Measurements from ENCODE around the gene H3-3A. TPM values are rescaled to one million over a fixed set of nuclear protein-coding genes. Genes with fewer than 3 reads are reported as not detected.

The H3-3A gene
- total RNA-seq, 4 donors from 2014 or later, result 304 to 569 (median 410) TPM

- WGBS, 2 donors, result 28 to 32% methylated on average over 1 of the region's 1 CpG
- TF ChIP-seq, protein P1, sequence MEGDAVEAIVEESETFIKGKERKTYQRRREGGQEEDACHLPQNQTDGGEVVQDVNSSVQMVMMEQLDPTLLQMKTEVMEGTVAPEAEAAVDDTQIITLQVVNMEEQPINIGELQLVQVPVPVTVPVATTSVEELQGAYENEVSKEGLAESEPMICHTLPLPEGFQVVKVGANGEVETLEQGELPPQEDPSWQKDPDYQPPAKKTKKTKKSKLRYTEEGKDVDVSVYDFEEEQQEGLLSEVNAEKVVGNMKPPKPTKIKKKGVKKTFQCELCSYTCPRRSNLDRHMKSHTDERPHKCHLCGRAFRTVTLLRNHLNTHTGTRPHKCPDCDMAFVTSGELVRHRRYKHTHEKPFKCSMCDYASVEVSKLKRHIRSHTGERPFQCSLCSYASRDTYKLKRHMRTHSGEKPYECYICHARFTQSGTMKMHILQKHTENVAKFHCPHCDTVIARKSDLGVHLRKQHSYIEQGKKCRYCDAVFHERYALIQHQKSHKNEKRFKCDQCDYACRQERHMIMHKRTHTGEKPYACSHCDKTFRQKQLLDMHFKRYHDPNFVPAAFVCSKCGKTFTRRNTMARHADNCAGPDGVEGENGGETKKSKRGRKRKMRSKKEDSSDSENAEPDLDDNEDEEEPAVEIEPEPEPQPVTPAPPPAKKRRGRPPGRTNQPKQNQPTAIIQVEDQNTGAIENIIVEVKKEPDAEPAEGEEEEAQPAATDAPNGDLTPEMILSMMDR (IDR thresholded peaks at IDR 0.05), result no peak
- no peak for TF ChIP-seq POLR2A (IDR thresholded peaks at IDR 0.05)
Measured at GRCh38 chr1:226047495-226047894, 15.0 kb upstream of the H3-3A start.

DNA sequence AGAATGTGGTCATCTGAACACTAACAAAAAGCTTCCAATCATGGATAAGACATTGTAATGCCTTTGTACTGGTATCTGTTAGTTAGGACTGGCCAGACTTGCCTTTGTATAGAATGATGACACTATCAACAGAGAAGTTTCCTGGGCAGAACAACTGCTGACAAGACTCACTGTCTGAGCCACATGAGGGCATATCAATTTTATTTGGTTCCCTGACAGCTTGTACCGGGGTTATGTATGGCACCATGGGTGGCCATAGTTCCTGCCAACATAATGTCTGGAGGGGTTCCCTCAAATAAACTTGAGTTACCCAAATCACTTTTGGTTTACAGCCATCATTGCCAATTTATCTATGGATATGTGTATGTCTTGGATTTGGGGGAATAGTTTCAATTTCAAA, 13.6 kb upstream of the H3-3A start:
- DNase-seq (ENCODE audit: low spot score in 2 of 2), result no peak
- H3K4me3 ChIP-seq (ENCODE audit: low read depth, poor library complexity, severe bottlenecking), result no peak overlapping the region
- 70 to 76% methylated on average over 1 of the region's 1 CpG for WGBS, 2 donors

More at GRCh38 chr1:226047495-226047894, 15.0 kb upstream of the H3-3A start:
- intact Hi-C loops (cut with DNase I; ENCODE audit: low total_unique reads), result no loop called here
- no peak overlapping the region for H3K4me3 ChIP-seq (ENCODE audit: low read depth, poor library complexity, severe bottlenecking)
- DNase-seq (ENCODE audit: low spot score in 2 of 2), result no peak

DNA sequence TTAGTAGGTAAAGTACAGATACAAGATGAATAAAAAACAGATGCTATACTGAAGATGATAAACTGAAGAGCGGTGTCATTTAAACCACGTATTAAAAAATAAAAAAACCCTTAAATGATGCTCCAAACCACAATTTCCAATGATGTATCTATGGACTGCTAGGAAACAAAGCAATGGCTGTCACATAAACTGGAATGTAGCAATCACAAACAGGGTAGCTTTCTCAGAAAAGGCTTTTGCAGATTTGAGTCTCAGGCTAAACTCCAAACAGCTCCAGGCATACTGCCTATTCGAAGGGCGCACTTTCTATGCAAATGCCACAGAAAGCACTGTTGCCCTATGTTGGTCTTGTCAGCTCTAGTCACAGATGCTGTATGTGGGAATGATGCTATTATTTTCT, 12.4 kb upstream of the H3-3A start:
- H3K4me3 ChIP-seq (ENCODE audit: low read depth, poor library complexity, severe bottlenecking), result no peak overlapping the region
- intact Hi-C loops (cut with DNase I; ENCODE audit: low total_unique reads), result no loop called here
- no peak for DNase-seq (ENCODE audit: low spot score in 2 of 2)
- no peak for TF ChIP-seq POLR2A (IDR thresholded peaks at IDR 0.05)
- TF ChIP-seq, protein P1 (IDR thresholded peaks at IDR 0.05), result no peak
- WGBS, 2 donors, result 86% methylated on average over 4 of the region's 4 CpGs

More for the DNA sequence above, 13.6 kb upstream of the H3-3A start:
- intact Hi-C loops (cut with DNase I; ENCODE audit: low total_unique reads), result no loop called here
- TF ChIP-seq, protein P1 (IDR thresholded peaks at IDR 0.05), result no peak
- no peak for TF ChIP-seq POLR2A (IDR thresholded peaks at IDR 0.05)

- intact Hi-C loops (cut with DNase I; ENCODE audit: low total_unique reads), result no loop called here
- WGBS, 2 donors, result 81 to 87% methylated on average over 2 of the region's 2 CpGs
- no peak for DNase-seq (ENCODE audit: low spot score in 2 of 2)
- TF ChIP-seq POLR2A (IDR thresholded peaks at IDR 0.05), result no peak
- TF ChIP-seq, protein P1 (IDR thresholded peaks at IDR 0.05), result no peak
- no peak overlapping the region for H3K4me3 ChIP-seq (ENCODE audit: low read depth, poor library complexity, severe bottlenecking)
Measured at GRCh38 chr1:226051365-226051764, 11.2 kb upstream of the H3-3A start.

- intact Hi-C loops (cut with DNase I; ENCODE audit: low total_unique reads), result no loop called here
- 100% methylated on average over 1 of the region's 1 CpG for WGBS, 2 donors
- no peak for TF ChIP-seq POLR2A (IDR thresholded peaks at IDR 0.05)
- TF ChIP-seq, protein P1 (IDR thresholded peaks at IDR 0.05), result no peak
- no peak for DNase-seq (ENCODE audit: low spot score in 2 of 2)
- H3K4me3 ChIP-seq (ENCODE audit: low read depth, poor library complexity, severe bottlenecking), result no peak overlapping the region
Measured at GRCh38 chr1:226052061-226052460, 10.5 kb upstream of the H3-3A start.
